Activated CD4-positive, alpha-beta T cell treated with anti-CD3 and anti-CD28 coated beads for 36 hours (primary cell): ENCODE data around the gene C1orf159. TPM values are rescaled to one million over a fixed set of nuclear protein-coding genes. Genes with fewer than 3 reads are reported as not detected.

ENCODE experiments used
- ATAC-seq: fragments of 200-7000 bp; cut with Tn5 transposase; one replicate; pipeline ENCODE4 v1.10.0; 2021; ENCODE audit warnings: mild to moderate bottlenecking, moderate library complexity
- CTCF ChIA-PET: fragments of 350-600 bp; sonication (Branson Sonifier 250); formaldehyde crosslinking; loops from one replicate; lab custom pipeline; 2021; ENCODE audit warnings: antibody characterized with exemption; lab: Charles Lee
- POLR2A ChIA-PET: fragments of 350-600 bp; sonication (Branson Sonifier 250); formaldehyde crosslinking; loops from one replicate; lab custom pipeline; 2021; ENCODE audit warnings: antibody characterized with exemption, inconsistent platforms; lab: Charles Lee
- DNase-seq: peaks from one replicate; pipeline ENCODE4 v3.0.0-alpha.2; 2020
- H3K27ac Mint-ChIP-seq: one replicate; pipeline ENCODE4 v1.8.0; 2021; ENCODE audit warnings: mixed read lengths
- H3K27me3 Mint-ChIP-seq: one replicate; pipeline ENCODE4 v1.8.0; 2021; ENCODE audit warnings: mixed read lengths
- H3K36me3 Mint-ChIP-seq: one replicate; pipeline ENCODE4 v1.8.0; 2021; ENCODE audit warnings: low read depth, mixed read lengths
- H3K4me1 Mint-ChIP-seq: one replicate; pipeline ENCODE4 v1.8.0; 2021; ENCODE audit warnings: mixed read lengths
- H3K4me3 Mint-ChIP-seq: one replicate; pipeline ENCODE4 v1.8.0; 2021; ENCODE audit warnings: mild to moderate bottlenecking, moderate library complexity, mixed read lengths
- H3K9me3 Mint-ChIP-seq: one replicate; pipeline ENCODE4 v1.8.0; 2021; ENCODE audit warnings: low read depth, mixed read lengths
- intact Hi-C, 2 experiments: fragments of 100-400 bp; cut with DNase I in 1 of 2; cut with micrococcal nuclease in 1 of 2; formaldehyde crosslinking; loops; one replicate each; pipeline versions ENCODE4 v1.14.2 to v1.15.1; 2022 to 2024; cut with DNase I, micrococcal nuclease
- total RNA-seq, 2 experiments: library from RNA; stranded (reverse); gene quantifications; one replicate each; pipeline ENCODE4 v1.2.3, GENCODE V29; 2021

The C1orf159 gene
- total RNA-seq, 2 experiments from 2014 or later, result 11.3 to 13.5 TPM

DNA sequence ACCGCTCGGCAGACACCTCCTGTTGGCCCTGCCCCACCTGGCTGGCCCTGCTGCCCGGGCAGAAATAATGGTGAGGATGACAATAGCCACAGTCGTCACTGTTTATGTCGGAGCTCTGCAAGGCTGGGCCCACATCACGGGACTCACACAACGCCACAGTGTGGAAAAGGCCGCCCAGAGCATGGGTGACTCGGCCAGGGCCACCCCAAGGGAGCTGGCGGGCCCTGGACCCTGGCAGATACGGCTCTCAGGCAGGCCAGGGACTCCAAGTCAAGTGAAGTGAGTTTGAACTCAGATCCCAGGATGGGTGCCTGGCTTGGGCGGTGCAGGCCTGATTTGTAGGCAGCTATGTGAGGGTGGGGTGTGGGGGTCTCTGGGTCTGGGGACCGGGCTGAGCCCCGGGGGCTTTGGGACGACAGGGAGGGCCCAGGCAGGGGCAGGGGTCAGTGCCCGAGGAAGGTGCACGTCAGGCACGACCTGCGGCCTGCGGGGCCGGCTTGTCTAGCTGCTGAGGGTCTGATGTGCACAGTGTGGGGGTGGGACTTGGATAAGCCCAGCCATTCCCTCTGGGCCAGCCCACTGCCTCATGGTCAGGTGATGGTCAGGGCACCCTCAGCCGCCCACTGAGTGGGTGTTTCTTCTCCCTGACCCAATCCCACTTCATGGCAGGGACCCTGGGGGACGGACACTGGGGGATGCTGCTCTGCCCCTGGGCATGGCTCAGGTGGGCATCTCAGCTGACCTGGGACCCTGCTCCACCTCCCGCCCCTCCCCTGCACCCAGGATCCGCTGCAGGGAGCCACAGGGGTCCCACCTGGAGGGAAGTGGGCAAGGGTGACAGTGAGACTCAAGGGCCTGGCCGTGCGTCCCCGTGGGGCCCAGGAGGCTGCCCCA lies 42.8 kb downstream of the C1orf159 start:
- Mint-ChIP-seq H3K27ac (no peak overlapping the region), H3K36me3 (peaks cover 2% of the 10 kb centered on the region), H3K9me3 (no peaks in the 10 kb centered on the region), H3K4me1 (peaks cover 2% of the 10 kb centered on the region), H3K4me3 (no peak overlapping the region), H3K27me3 (peaks cover 3% of the 10 kb centered on the region)
- no peak for DNase-seq
- POLR2A ChIA-PET, result no interaction called here
- intact Hi-C loops, result no loop called here
- no peak for ATAC-seq
- CTCF ChIA-PET, result no interaction called here

DNA sequence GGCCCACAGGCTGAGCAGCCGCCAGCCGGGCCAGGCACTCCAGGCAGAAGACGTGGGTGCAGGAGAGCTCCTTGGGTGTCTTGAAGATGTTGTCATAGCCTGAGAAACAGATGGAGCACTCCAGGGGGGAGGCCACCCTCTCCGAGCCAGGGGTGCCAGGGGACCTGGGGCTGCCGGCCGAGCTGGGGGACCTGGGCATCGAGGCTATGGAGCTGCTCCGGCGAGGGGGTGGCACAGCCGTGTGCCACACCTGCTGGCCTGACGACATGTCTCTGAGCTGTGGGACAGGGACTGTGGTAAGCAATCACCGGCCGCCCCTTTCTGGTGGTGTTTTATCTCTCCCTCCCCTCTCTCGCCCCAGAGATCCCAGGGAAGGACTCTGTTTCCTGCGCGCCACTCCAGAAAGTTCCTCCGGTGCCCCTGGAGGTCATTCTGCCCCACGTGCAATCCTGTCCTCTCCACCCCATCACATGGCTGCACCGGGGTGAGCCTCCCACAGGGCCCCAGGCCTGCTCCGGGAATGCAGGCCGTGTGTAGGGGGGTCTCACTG lies 43.5 kb downstream of the C1orf159 start:
- H3K9me3 Mint-ChIP-seq, result no peaks in the 10 kb centered on the region
- peaks cover 2% of the 10 kb centered on the region for H3K4me1 Mint-ChIP-seq
- ChIA-PET POLR2A (no interaction called here), CTCF (no interaction called here)
- ATAC-seq (no peak), DNase-seq (no peak)
- H3K27me3 Mint-ChIP-seq, result peaks cover 3% of the 10 kb centered on the region
- intact Hi-C loops, result no loop called here
- no peak overlapping the region for H3K4me3 Mint-ChIP-seq
- peaks cover 2% of the 10 kb centered on the region for H3K36me3 Mint-ChIP-seq
- no peak overlapping the region for H3K27ac Mint-ChIP-seq

DNA sequence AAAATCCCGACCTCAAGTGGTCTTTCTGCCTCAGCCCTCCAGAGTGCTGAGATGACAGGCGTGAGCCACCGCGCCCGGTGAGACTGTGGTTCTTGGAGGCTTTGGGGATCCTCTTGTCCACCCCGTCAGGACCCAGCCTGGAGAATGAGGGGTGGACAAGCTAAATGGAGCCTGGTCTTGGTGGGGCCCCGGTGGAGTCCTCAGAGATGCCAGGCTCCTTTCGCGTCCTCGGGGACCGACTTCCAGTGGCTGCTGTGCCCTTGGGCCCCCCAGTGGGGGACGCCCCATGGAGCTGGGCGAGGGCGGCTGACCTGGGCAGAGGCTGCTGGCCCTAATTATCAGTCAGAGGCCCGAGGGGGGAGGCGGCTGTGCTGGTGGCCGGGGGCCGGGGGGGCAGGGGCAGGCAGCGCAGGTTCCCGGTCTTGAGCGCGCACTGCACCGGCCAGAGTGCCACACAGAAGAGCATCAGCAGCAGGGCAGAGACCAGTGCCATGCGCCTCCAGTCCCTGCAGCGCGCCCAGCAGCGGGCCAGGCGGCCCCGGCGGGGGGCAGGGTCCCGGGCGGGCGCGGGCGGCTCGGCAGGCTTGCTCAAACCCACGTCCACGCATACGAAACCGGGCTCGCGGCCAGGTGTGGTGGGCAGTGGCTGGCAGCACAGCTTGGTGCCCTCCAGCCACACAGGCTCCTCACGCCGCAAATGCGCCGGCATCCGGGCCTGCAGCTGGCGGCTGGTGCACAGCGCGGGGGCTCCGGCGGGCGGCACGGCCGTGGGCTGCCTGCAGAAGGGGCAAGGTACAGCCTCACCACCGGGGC lies 44.2 kb downstream of the C1orf159 start:
- DNase-seq, result no peak
- intact Hi-C loops, result no loop called here
- CTCF ChIA-PET, result no interaction called here
- peaks cover 2% of the 10 kb centered on the region for H3K4me1 Mint-ChIP-seq
- peaks cover 3% of the 10 kb centered on the region for H3K27me3 Mint-ChIP-seq
- no peak for ATAC-seq
- POLR2A ChIA-PET, result no interaction called here
- H3K9me3 Mint-ChIP-seq, result no peaks in the 10 kb centered on the region
- no peak overlapping the region for H3K4me3 Mint-ChIP-seq
- no peak overlapping the region for H3K27ac Mint-ChIP-seq
- H3K36me3 Mint-ChIP-seq, result peaks cover 2% of the 10 kb centered on the region

DNA sequence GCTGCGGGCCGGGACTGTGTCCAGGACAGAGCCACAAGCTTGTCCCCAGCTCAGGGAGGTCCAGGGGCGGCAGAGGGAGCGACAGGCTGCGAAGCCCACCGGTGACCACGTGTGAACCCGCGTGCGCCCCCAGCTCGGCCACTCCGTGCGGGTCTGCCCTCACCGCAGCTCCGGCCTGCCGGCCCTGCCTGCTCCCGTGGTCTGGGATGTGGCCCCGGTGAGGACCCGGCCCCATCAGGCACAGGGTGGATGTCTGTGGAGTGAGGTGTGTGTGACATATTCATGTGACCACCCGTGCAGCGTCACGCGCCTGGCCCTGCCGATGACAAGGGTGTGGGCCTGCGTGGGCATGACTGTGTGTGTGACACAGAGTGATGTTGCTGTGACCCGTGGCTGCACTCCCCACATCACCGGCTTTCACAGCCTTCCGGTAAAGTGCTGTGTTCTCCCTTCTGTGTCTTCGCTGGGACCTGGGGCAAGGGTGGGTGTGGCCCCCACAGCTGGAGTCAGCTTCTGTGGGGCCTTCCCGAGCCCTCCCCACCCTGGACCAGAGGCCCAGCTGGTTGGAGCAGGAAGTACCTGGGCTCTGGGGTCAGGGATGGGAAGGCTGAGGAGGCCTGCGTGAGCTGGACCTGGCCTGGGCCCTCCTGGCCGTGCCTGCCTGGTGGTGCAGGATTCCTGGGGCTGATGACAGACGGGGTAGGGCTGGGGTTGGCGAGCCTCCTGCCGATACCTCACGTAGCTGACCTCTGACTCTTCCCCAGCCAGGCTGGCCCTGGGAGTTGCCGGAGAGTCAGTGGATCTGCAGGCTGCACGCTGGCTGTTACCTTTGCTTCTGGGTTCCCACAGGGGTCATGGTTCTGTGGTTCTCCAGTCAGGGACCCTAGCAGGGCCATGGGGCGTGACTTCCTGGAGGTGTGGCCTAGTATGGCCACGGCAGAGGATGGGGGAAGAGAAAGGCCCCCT lies 45.9 kb downstream of the C1orf159 start:
- DNase-seq (peak; percentile 38), ATAC-seq (no peak)
- Mint-ChIP-seq H3K36me3 (peaks cover 7% of the 10 kb centered on the region), H3K9me3 (no peaks in the 10 kb centered on the region), H3K4me3 (peak overlapping the region; percentile 23), H3K4me1 (peaks cover 9% of the 10 kb centered on the region), H3K27me3 (peaks cover 3% of the 10 kb centered on the region), H3K27ac (no peak overlapping the region)
- POLR2A ChIA-PET, result no interaction called here
- CTCF ChIA-PET, result interaction anchor here (0.5 to 1.2 kb wide), 3 partner anchors 11 to 68 kb away, joined by 3 read pairs; no protein-coding TSS in a partner anchor
- intact Hi-C loops, result loop anchor here in 1 of 2 experiments (1.0 kb wide), 5 partner anchors 11 to 51 kb away; partner anchors contain the start of gene C1orf159

DNA sequence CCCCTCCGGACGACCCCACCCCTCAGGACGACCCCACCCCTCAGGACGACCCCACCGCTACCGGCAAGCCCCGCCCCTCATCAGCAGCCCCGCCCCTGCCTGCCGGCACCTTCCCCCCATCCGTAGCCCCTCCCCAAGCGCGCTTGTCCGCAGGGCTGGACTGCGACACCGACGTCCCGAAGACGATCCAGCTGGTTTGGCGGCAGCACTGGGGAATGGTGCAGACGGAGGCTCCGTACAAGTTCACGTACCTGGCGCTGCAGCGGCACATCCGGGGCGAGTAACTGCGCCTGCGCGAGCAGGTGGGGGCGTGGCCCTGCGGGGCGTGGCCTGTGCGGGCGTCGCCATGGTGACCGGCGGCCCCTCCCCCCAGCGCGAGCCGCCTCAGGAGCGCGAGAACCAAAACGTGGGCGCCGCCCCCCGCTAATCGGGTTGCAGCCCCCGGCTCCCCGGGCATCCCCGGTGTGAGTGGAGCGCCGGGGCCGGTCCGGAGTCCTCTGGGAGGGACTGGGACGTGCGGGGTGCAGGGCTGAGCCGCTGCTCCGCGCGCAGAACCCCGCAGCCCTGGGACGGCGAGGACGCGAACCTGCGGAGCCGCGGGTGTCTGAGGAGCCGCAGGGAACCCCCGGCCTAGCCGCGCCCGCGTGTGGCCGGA lies 46.7 kb downstream of the C1orf159 start:
- POLR2A ChIA-PET, result no interaction called here
- DNase-seq (peak; percentile 94), ATAC-seq (peak; percentile 47)
- Mint-ChIP-seq H3K36me3 (peaks cover 7% of the 10 kb centered on the region), H3K4me1 (peaks cover 11% of the 10 kb centered on the region), H3K9me3 (no peaks in the 10 kb centered on the region), H3K4me3 (peak overlapping the region; percentile 71), H3K27ac (no peak overlapping the region), H3K27me3 (no peaks in the 10 kb centered on the region)
- intact Hi-C loops, result loop anchor here in 1 of 2 experiments (1.0 kb wide), 5 partner anchors 10 to 50 kb away; partner anchors contain the start of gene C1orf159
- CTCF ChIA-PET, result interaction anchor here (1.2 kb wide), 1 partner anchor 10 kb away, joined by 3 read pairs; no protein-coding TSS in a partner anchor

DNA sequence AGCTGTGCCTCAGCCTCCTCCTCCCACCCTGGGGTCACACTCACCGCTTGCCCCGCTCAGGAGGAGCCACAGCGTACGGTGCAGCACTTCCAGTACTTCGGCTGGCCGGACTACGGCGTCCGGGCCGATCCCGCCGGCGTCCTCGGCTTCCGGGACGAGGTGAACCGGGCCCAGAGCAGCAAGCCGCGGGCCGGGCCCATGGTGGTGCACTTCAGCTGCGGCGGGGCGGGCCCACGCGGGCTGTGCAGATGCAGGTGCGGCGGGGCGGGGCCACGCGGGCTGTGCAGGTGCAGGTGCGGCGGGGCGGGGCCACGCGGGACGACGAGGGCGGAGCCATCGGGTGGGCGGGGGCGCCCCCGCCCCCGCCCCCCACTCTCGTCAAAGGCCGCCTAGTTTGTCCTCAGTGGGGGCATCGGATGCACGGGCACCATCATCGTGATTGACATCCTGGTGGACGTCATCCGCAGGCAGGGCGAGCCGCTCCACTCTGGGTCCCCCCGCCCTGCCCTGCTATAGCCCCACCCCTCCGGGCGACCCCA lies 47.3 kb downstream of the C1orf159 start:
- DNase-seq, result no peak
- ChIA-PET POLR2A (no interaction called here), CTCF (no interaction called here)
- peaks cover 13% of the 10 kb centered on the region for H3K4me1 Mint-ChIP-seq
- no peak overlapping the region for H3K27ac Mint-ChIP-seq
- intact Hi-C loops, result loop anchor here in 1 of 2 experiments (1.0 kb wide), 6 partner anchors 9 to 851 kb away; partner anchors contain the start of genes C1orf159 and TMEM52
- H3K9me3 Mint-ChIP-seq, result no peaks in the 10 kb centered on the region
- H3K4me3 Mint-ChIP-seq, result peak overlapping the region; percentile 71
- H3K36me3 Mint-ChIP-seq, result peaks cover 8% of the 10 kb centered on the region
- peak; percentile 7 for ATAC-seq
- H3K27me3 Mint-ChIP-seq, result no peaks in the 10 kb centered on the region

DNA sequence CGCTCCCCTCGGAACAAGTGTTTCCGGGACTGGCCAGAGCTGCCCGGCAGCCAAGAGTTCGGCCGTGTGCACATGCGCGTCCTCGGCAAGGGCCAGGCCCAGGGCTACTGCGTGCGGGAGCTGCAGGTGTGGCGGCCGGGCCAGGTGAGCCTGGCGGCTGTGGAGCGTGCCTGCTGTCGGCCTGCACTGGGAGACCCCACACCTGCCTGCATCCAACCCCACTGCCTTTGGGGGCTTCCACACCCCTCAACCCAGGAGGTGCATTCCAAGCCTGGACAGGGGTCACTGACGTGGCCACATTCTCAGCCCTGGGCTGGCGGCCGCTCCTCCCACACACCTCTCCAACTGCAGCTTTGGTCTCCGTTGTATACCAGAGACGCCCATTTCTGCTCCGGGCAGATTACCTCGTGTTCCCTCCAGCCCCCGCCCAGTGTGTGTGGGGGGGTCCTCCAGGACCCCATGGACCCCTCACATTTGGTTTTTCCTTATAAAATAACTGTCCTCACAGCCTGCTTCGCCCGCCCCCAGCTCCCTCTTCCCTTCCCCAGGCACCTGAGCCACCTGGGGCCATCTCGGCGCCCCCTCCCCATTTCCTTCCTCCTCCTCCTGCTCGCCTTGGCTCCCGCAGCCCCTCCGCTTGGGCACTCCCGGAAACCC lies 47.9 kb downstream of the C1orf159 start:
- Mint-ChIP-seq H3K27ac (no peak overlapping the region), H3K36me3 (peaks cover 10% of the 10 kb centered on the region), H3K9me3 (no peaks in the 10 kb centered on the region), H3K4me1 (peaks cover 18% of the 10 kb centered on the region), H3K27me3 (no peaks in the 10 kb centered on the region), H3K4me3 (peak overlapping the region; percentile 71)
- no peak for ATAC-seq
- intact Hi-C loops, result loop anchor here in 1 of 2 experiments (1.0 kb wide), 1 partner anchor 851 kb away; the partner anchor contains the start of gene TMEM52
- no peak for DNase-seq
- POLR2A ChIA-PET, result no interaction called here
- CTCF ChIA-PET, result interaction anchor here (0.6 kb wide), 1 partner anchor 35 kb away, joined by 3 read pairs; no protein-coding TSS in a partner anchor

DNA sequence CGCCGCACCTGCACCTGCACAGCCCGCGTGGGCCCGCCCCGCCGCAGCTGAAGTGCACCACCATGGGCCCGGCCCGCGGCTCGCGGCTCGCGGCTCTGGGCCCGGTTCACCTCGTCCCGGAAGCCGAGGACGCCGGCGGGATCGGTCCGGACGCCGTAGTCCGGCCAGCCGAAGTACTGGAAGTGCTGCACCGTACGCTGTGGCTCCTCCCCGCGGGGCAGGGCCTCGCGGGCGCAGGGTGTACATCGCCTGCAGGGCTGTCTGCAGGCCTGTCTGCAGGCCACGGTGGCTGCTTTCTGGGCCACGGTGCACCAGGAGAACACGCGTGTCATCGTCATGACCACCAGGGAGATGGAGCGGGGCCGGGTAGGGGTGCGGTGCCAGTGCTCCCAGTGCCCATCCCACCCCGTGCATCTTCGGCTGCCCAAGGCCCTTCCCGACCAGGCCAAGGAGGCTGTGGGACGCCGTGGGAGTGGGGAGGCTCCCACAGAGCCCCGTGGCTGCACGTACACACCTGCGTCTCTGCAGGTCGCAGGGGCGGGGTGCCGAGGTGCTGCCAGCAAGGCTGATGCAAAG lies 48.5 kb downstream of the C1orf159 start:
- Mint-ChIP-seq H3K27ac (no peak overlapping the region), H3K4me3 (peak overlapping the region; percentile 71), H3K36me3 (peaks cover 12% of the 10 kb centered on the region), H3K4me1 (peaks cover 19% of the 10 kb centered on the region), H3K9me3 (no peaks in the 10 kb centered on the region), H3K27me3 (no peaks in the 10 kb centered on the region)
- no peak for ATAC-seq
- CTCF ChIA-PET, result no interaction called here
- POLR2A ChIA-PET, result no interaction called here
- intact Hi-C loops, result no loop called here
- peak; percentile 31 for DNase-seq

DNA sequence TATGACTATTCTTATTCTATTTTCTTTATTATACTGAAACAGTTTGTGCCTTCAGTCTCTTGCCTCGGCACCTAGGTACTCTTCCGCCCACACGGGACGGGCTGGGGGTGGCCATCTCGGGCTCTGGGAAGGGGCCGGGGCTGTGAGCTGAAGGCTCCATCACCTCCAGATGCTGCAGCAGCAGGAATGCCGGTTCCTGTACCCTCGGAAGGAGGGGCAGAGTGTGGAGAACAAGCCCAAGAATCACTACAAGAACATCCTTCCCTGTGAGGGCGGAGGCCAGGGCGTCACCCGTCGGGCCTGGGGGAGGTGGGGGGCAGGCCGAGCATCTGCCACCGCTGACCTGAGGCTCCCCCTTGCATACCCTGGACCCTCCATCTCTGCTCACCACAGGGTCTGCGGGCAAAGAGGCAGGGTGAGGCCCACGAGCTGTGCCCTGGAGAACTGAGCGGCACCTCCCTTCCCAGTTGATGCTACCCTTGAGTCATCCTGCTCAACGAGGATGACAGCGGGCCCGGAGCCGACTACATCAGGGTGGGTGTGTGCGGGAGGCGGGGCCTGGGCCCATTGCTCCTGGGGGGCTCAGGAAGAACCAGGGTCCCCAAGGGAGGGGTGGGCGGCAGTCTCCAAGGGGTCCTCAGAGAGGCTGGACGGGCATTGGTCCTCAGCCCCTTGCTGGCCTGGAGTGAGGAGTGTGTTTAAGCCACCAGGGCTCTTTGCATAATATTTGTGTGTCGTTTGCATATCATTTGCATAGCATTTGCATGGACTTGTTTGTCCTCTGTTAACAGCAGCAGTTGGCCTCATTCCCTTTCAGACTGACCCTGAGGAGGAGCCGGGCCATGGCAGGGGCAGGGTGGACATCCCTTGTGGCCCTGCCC lies 49.2 kb downstream of the C1orf159 start:
- no peaks in the 10 kb centered on the region for H3K27me3 Mint-ChIP-seq
- no peak overlapping the region for H3K27ac Mint-ChIP-seq
- ChIA-PET CTCF (no interaction called here), POLR2A (no interaction called here)
- H3K4me1 Mint-ChIP-seq, result peaks cover 20% of the 10 kb centered on the region
- DNase-seq (peak; percentile 68), ATAC-seq (no peak)
- peaks cover 13% of the 10 kb centered on the region for H3K36me3 Mint-ChIP-seq
- H3K9me3 Mint-ChIP-seq, result no peaks in the 10 kb centered on the region
- intact Hi-C loops, result no loop called here
- no peak overlapping the region for H3K4me3 Mint-ChIP-seq
